HG02884 (cell line): Measurements from ENCODE around the gene CTNND2.
"Not testable (repeated sequence)": the region's sequence is repeated elsewhere in the genome, so short reads cannot be mapped to it uniquely, and the experiment has no call there.

ENCODE experiments used
- ATAC-seq: cut with Tn5 transposase; IDR thresholded peaks from one replicate; pipeline ENCODE4 v1.9.1; 2021; ENCODE audit warnings: mild to moderate bottlenecking, moderate library complexity; ENCODE audit not compliant: unreplicated experiment

The CTNND2 gene

DNA sequence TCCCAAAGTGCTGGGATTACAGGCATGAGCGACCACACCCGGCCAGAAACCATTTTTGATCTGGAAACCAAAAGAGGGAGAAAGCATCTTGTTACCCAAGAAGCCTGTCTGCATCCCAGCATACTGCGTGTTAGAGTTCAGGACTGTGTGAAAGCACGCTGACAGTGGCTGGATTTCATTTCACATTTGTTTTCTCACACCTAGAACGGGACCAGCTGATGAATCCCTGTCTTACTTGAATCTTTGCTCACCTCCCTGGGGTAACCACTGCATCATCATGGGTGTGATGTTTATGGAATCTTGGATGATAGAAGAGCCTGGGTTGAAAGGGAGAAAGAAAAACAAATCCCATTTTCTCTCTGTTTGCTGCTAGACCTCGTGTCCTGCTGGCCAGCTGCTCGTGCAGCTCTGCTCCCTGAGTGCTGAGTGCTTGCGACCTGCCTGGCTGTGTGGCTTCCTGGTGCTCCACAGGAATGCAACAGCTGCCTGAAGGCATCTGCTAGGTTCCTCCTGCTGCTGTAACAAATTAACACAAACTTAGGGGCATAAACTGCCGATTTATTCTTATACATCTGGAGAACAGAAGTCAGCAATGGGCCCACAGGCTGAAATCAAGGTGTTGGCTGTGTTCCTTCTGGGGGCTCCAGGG is 764.9 kb downstream of the CTNND2 start:
- no peak for ATAC-seq

DNA sequence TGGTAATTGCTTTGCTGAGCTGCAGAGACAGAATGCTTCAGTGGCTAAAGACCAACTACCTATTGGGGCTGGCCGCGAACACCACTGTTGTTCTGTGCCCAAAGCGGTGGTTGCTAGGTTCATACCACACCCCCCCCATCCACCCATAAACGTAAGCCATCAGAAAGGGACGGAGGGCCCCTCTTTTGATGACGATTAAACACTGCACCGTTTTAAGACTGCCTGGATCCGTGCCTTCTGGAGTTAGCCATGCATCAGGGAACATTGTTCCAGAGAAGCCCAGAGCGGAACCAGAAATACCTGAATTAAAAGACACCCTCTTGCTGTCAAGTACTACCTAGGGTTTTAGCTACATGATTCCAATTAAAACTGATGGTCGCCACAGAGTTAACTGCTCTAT is 774.1 kb downstream of the CTNND2 start:
- no peak for ATAC-seq

DNA sequence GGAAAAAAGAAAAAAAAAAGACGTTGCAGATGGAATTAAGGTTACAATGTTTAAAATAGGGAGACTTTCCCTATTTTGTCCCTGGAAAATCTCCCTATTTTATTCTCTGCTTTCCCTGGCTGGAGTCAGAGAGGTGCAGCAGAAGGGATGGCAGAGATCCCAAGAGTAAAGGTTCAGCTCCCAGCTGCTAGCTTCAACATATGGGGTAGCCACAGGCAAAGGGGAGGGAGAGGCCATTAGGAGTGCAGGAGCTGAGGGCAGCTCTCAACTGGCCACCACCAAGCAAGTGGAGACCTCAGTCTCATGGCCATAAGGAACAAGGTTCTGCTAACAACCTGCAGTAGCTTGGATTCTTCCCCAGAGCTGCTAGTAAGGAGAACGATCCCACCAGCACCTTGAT is 776.2 kb downstream of the CTNND2 start:
- ATAC-seq: no peak

DNA sequence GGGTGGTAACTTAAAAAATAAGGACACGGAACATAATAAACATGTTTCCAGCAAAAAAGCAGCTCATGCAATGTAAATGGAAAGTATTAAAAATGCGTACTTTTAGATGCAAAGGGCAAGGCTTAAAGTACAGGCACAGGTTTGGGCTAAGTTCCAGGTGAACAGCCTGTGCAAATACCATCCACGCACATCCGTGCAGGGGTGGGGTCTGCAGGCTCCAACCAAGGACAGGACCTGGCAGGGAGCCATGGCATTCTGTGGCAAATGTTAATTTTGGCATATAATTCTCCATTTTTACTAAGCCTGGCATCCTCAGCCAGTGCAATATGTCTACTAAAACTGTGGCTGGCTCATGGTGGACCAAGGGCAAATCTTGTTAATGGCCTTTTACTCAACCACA is 777.4 kb downstream of the CTNND2 start:
- ATAC-seq: no peak

DNA sequence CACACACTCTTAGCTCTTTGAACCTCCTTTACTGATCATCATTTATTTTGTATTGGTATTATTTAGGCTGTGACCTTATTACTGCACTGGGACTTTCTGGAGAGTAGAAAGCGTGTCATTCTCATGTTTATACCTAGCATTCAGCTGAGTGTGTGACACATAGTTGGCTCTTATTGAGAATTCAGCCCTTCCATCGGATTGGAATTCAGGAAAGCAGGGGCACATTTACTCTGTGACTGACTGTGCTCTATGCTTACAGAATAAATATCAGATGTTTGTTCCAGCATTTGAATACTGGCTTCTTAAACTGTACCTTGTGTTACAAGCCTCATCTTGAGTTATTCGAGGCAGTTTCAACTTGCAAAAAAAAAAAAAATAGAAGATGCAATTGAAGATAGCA is 782.4 kb downstream of the CTNND2 start:
- ATAC-seq: no peak

DNA sequence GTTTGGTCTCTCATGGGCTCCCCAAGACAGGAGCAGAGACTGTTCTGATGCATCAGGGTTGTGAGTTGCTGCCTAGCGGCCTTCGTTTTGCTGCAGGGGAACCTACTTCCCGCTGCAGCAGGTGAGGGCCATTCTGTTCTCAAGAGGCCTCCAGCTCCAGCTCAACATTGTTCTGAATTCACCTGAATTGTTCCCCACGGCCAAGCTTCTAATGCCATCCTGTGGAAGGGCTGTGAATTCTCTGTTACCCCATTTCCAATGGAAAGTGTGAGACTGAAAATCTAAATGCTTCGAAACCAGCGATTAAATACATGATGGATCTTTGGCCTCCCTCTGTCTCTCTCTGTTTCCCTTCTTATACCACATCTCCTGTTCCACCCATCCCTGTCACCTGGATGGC is 794.1 kb downstream of the CTNND2 start:
- ATAC-seq: no peak

DNA sequence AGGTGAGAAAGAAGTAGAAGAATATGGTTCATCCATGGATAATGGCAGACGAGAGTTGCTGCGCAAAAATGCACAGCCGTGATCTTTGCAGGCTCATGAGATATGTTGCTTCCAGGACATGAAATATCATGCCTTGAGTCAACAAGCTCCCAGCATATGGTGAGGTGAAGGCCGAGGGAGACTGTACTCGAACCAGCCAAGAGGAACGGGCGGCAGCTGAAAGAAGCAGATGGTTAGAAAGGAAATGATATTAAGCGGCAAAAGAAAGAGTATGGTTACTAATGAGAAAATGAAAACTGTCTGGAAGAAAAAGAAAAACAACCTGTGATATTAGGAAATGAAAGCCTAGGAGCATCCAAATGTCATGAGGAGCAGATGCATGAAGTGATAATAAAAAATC is 798.5 kb downstream of the CTNND2 start:
- ATAC-seq: no peak

DNA sequence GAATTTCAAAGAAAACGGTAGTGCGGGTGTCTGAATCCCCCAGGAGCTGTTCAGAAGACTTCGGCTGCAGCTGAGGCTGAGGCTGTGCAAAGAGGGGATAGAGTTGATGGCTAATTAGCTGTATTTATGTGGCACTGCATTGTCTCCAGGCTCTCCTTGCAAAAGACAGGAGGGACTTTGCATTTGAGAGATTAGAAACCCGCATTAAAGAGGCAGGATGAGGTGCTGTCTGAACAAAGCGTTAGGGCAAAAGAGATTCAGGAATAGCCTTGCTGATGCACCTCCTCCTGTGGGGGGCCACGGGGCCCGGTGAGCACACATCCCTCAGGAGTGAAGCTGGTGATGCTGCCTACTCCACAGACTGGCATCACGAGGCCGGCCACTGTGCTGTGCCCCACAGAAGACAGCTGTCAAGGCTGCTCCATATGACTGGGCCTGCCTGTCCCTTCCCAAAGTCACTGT is 799.6 kb downstream of the CTNND2 start:
- no peak for ATAC-seq

DNA sequence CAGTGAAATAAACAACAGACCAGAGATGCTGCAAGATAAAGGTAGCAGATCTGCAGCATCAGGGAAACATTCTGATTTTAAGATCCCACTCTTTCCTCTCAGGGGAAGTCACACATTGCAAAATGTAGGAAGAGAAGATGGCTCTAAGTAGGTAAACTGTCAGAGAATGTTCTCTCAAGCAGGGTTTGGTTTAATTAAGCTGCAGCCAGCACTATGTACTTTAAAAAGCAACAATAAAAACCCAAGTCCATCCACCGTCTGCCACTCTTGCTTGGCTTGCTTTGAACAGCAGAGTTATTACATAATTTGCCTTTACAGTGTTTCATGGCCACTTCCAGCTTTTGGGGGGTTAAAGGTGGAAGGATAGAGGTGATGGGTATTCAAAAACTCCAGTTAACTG is 800.0 kb downstream of the CTNND2 start:
- no peak for ATAC-seq

DNA sequence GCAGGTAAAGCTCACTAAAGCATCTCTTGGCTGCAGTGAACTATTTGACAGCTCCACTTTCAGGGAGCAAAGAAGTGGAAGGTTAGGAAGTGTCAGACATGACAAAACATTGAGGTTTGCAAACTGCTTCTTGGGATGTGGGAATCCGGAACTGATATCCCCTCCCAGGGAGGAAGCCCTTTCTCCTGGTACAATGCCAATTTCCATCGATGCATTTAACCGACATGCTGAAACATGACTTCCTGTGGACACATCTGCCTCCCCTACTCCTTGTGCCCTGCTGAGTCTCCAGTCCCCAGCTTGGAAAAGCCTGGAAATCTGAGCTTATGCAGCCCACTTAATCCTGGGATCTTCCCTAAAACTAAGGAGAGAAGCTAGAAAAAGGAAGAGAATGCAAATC is 820.1 kb downstream of the CTNND2 start:
- no peak for ATAC-seq

DNA sequence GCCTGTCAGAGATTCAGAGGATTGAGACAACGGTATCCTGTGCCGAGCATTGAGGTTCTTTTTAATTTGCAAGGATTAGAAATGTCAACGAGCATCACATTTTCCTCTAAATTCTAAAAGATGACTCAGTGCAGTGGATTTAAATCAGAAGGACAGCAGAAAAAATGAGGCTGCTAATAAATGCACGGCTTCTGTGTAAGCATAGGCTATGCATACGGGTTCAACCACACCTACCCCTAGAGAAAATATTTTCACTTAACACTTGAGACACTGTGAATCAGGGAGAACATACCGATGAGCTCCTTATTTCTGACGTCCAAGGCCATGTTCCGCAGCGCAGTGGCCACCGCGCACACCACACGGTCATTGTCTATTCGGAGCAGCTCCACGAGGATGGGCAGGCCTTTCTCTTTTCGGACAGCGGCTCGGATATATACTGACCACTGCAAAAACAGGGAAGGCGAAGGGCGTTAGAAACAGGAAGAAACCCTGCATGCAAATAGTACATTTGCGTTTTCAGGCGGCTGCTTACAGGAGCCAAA is 821.8 kb downstream of the CTNND2 start:
- no peak for ATAC-seq

DNA sequence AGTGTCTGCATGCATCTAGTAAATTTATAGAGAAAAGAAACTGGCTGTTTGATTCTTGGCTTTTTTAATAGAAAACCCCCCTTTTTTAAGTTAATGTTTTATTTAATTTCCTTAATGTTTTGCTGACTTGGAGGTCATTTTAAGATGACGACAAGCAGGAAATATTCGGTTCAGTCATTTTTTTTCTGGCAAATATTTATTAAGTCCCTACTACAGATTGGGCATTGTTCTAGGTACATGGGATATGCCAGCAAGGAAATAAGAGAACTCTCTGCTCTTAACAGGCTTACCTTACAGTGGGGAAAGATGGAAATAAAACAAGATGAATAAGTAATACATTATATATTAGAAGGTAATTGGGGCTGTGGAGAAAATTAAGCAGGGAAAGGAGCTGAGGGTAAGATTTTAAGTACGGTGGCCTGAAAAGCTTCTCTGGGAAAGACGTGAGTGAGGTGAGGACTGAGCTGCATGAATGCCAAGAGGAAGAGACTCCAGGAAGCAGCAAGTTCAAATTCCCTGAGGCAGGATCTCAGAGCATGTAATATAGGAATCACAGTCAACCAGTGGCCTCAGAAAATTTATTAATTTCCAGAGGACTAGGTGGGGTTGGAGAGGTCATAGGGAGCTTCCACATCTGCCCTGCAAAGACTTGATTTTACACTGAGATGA is 827.2 kb downstream of the CTNND2 start:
- ATAC-seq: no peak

DNA sequence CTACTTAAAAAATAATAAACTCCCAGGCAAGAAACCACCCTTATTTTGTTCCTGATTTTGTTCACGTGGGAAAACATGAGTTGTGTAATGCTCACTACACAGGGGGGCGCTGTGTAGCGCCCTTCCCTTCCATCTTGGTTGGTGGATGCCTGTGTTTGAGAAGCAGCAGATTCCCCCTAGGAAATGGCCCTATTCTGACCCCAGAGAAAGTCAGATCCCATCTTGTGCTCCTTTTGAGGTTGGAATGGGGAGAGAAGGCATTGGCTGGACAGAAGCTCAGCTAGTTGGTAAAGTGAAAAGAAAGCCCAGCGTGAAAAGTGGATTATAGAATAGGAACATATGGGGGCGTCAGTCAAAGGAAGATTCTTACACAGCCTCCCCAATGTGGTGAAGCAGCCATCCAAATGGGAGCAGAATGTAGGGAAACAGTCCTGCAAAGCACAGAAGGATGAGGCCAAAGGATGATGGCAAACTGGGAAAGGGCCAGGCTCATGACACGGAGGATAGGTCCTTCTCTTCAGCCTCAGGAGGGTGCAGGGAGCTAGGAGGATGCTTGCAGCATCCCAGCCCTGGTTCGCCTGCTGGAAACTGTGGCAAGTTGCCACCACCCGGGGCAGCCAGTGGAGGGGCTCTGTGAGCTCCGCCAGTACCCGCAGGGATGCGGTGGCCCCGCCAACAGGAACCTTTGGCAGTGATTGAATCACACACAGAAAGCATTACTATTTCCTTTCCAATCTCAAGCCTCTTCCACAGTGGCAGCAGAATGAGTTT is 829.0 kb downstream of the CTNND2 start:
- no peak for ATAC-seq

DNA sequence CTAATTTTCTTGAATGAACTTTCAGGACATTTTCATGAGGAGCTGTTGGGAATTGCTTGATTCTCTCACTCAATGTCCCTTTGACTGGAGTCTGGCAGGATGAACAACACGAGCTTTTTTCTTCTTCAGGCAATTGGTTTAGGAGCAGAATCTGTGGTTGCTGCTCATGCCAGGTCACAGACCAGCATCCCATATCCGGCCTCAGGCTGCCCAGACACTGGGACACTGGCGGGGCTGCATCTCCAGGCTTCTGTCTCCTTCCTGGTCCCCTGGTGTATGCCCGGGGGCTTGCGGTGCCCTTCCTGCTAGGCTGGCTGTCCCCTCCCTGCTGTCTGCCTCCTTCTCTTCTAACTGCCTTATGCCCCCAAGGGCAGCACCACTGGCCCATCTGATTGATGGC is 831.7 kb downstream of the CTNND2 start:
- ATAC-seq: no peak

DNA sequence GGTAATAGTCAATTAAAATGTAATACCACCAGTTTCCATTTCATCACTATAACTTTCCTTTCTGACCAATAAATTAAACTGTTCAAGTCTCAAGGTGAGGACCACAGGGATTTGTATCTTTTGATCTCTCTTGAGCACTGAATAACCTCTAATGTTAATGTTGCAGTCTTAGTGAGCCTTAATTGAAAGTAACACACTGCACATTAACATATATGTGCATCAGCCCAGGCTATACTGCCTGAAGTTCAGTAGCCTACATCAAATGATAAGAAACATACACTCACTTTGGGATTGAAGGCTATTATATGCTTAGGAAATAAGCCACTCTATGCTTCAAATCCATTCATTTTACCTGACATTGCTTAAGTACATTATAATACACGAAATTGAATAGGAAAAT is 832.2 kb downstream of the CTNND2 start:
- ATAC-seq: no peak

DNA sequence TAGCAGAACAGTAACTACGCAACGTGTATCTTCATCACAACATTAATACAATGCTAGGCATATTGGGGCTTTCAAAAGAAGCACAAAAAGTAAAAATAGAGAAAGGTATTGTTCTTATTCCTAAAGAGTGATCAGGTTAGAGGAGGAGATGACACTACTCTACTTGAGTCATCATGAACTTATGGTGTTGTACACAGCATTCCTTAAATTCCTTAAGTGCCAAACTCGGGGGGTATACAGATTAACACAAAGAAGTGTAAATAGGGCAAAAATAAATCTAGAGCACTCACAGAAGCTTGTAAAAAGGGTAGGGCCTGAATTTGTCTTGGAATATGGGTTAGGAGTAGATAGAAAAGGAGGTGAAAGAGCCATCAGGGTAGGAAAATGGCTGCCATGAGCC is 835.2 kb downstream of the CTNND2 start:
- no peak for ATAC-seq

DNA sequence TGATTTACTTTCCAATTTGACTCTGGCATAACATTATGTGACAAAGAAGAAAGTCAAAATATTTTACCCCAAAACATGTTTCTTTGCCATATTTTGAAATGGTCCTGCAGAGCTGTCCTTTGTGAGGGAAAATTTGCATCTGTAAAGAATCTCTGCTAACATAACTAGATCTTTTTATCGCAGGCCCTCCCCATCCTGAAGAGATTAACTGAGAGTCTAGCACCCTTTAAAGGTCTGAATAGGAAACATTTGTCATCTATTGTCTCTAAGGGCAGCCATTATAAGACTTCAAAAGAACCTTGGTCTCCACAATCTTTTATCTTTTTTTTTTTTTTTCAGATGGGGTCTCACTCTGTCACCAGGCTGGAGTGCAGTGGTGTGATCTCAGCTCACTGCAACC is 838.5 kb downstream of the CTNND2 start:
- ATAC-seq: not testable (repeated sequence)

DNA sequence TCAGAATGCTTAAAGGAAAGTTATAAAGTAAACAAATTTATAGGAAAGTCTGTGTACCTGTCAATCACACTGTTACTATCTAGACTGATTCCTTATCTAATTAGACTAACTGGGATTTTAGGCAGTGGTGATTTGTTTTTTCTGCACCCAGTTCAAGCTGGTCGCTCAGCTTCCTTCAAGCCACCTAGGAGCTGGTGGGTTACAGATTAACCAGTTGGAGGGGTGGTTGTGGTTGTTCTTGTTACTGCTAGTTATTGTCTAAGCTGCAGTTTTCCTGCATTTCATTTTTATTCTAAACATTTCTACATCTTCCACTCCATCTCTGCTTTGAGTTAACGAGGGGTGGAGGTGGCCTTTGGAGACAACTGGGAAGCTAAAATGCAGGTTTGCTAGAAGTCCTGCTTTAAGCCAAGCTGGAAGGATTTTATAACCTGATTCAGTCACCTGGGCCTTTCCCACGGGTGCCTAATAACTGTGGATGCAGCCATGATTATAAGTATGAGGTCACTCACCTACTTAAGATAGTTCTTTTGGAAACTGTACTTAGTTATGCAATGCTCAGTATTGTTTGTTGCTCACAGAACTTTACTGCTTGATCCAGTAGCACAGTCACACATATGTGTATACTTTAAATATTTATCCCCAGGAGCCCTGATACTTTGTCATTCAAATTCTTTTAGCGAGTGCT is 839.3 kb downstream of the CTNND2 start:
- ATAC-seq: no peak

DNA sequence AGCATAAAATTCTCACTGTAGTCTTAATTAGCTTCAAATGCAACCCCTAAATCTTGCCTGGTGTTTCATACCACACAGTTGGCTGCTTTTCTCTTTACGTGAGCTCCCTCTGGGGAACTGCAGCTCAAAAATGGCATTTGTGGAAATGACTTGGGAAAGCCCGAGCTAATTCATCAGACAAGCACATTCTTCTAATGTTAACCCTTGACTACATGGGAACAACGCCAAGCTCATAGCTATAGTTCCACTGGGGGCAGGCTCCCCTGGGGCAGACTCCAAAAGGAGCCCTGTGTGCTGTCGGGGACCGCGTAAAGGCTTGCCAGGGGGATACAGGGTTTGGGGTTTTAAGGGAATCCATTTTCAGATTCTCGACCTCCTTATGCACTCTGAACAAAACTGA is 841.8 kb downstream of the CTNND2 start:
- ATAC-seq: no peak

DNA sequence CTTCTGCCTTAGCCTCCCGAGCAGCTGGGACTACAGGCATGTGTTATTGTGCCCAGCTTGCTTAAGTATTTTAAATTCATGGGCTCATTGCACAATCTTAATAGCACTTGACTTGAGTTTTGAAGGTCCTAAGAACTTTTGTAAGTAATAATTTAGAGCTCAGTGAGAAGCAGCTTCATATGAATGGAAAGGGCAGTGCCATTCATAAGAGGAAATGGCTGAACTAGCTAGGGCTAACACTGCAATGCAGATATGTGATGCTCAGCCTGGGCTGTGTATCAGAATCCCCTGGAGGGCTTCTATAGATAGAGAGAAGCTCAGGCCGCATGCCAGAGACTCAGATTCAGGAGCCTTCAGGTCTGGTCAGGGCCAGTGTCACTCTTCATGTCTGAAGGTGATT is 847.7 kb downstream of the CTNND2 start:
- ATAC-seq: no peak

DNA sequence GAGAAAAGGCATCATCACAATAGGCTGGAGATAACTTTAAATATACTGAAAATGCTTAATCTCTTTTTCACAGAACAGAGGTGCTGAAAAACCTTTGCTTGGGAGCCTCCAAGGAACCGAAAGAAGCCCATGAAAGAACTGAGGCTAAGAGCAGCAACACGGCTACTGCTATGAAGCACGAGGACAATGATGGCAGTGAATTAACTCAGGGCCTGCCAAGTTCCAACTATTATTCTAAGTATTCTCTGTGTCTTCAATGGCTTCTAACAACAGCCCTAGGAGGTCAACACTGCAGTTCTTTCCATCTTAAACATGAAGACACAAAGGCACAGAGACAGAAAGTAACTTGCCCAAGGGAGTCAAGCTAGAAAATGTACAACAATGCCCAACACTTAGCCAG is 850.2 kb downstream of the CTNND2 start:
- no peak for ATAC-seq
